Stimulated activated CD8-positive, alpha-beta memory T cell treated with anti-CD3 and anti-CD28 coated beads, Interleukin-2, amount 100 ng/mL, for 48 hours (primary cell): ENCODE results near the gene HOMER2.
"Not testable (repeated sequence)": the region's sequence is repeated elsewhere in the genome, so short reads cannot be mapped to it uniquely, and the experiment has no call there.

ENCODE experiments used
- DNase-seq, 2 donors: peaks; one replicate each; pipeline ENCODE4 v3.0.0-alpha.2; 2020; ENCODE audit warnings: low read depth in 2 of 2

The HOMER2 gene

DNA sequence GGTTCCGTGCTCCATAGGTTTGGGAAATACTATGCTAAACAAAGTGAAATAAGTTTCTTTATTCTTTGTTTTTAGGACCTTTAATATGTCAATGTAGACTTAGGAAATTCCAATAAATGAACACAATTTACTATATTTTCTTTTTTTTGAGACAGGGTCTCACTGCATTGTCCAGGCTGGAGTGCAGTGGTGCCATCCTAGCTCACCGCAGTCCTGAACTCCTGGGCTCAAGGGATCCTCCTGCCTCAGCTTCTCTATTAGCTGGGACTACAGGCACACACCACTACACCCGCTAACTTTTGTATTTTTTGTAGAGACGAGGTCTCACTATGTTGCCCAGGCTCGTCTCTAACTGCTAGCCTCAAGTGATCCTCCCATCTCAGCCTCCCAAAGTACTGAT, 12.4 kb upstream of the HOMER2 start:
- no peak for DNase-seq

DNA sequence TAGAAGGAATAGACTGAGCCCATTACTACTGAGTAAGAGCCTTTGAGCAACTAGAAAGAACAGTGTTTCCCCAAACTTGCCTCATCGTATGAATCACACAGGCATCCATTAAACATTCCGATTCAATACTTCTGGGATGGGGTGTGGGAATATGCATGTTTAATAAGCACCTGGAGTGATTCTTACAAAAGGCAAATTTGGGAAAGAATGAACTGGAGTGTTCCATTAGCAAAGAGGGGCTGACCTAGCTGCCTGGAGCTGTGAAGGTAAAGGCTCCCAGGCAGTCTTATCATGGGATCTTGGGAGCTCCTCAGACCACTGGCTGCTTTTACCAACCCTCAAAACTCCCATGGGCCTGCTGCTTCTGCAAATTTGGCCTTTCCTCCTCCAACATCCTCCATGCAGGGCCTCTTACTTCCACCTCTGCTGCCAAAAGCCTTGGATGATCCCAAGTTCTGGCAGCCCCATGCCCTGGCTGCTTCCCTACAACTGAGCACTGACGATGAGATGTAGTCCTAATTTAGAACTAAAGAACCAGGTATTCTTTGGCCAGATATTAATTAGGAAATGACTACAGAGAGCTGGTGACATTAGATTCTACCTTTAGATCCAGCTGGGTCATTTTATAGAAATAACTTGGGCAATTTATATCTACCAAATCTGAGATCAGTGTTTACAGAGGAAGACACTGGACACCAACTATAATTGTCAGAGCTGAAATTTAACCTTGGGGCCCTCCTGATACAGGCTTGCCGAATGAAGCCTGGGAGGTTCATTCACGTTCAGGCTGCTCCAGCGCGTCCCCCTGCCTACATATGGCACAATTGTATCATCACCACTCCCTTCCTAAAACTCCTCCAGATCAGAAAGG, 11.2 kb upstream of the HOMER2 start:
- no peak for DNase-seq

DNA sequence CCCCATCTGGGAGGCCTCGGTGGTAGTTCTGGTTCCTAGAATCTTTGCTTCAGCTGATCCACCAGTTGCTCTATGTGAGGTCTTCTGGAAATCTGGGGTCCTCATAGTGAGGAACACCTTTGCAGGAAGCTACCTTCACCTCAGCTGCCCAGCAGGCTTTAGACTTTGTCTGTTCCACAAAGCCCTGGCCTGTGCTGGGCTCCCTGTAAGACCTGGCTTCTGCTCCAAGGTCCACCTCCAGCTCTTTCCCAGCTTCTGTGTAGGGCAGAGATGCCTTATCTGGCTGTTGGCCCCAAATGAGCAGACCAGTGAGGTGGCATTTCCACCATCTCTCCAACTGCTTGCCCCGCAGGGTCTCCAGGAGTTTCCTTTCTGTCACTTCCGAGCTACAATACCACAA, 8.2 kb upstream of the HOMER2 start:
- no peak for DNase-seq

DNA sequence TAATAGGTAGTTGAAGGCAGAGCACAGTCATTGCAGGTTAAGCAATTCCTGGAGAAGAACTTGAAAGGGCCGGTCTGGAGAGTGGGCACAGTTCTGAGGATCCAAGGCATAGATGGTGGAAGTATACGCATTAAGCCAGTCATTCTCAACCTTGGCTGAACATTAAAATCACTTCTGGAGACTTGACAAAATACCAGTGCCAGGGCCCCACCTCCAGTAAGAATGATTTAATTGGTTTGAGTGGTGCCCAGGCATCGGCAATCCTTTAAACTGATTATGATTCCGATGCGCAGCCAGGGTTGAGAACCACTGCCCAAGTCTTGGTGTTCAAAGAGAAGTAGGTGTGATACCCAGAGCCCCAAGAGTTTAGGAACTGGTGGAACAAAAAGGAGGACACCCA, 6.9 kb upstream of the HOMER2 start:
- no peak for DNase-seq

DNA sequence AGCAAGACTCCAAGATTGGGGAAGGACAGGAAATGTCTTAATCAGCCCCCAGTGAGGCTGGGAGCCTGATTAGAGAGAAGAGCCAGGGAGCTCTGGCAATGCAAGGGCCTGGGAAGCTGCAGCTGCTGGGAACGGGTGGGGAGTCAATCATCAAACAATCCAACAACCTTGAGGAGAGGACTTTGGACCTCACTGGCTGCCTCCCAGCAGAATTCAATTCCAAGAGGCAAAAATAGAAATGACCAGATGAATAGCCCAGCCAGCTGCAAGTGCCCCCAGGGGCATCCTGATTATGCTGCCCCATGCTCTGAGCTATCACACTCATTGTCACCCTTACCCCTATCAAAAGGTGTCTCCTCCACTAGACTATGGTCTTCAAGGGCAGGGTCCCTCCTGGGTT, 6.1 kb upstream of the HOMER2 start:
- no peak for DNase-seq

DNA sequence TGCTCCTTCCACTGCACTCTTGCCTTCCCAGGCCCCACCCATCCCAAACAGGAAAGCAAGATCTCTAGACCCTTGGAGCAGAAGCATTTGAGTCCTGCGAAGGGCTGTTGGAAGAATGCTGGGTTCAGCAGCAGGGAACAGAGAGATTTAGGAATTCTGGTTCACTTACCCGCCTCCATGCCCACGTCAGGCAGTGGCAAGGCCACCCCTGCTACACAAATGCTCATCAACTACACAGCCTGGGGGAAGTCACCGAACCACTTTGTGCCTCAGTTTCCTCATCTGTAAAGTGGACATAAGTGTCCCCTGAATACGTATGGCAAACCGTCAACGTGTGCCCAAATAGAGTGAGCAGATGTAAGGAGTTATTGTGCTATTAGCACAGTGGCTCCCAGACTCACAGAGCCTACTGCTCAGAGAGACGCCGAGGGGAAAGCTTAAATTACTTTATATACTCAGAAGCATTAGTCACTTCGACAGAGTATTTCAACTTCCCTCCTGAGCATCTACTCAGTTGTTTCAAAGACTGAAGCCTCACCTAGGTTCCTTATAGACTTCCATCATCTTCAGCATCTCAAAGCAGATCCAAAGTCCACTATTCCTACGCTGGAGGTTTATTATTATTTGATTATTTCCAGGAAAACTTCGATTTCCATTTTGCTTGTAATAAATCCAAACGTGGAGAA, 905 bp downstream of the HOMER2 start:
- DNase-seq = no peak

DNA sequence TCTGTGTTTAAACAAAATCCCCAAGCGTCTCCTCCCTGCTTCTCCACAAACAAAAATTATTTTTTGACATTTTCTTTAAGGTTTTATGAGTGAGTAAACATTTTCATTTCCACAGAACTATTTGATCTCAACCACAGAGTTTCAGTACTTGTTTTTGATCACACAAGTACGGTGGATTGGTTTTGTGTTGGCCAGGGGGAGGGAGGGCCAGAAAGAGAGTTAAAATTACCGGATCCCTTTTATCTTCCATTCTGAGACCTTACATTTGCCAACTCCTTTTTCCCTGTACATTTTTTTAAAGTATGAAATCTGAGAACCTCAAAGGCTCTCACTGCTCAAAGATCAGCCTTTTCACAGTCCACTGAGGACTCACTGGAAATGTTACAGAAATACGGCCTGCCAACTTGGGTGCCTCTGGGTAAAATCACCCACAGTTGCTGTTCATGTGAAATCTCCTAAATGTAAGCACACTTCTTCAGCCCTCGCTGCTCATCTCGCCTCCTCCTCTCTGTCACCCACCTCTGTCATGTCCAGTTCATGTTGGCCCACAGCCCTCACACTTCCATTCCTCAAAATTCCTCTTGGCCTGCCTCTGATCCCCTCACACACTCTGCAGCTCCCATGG, 1.7 kb downstream of the HOMER2 start:
- no peak for DNase-seq

DNA sequence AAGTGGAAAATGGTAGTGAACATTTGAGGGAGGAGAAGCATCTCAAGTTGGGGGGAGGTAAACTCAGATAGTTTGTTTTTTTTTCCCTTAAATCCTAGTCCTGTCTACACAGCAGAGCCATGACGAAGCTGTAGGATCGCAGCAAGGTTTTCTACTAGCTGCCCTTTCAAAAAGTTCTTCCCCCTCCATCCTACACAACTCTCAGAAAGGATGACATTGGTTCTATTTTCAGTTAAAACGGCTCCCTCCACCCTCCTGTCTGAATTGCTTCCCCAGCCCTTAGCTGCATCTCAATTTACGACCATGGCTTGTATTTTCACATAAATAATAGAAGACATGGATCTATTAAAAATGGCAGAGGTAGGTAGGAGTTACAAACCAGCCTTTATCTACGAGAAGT, 2.2 kb downstream of the HOMER2 start:
- DNase-seq = no peak

DNA sequence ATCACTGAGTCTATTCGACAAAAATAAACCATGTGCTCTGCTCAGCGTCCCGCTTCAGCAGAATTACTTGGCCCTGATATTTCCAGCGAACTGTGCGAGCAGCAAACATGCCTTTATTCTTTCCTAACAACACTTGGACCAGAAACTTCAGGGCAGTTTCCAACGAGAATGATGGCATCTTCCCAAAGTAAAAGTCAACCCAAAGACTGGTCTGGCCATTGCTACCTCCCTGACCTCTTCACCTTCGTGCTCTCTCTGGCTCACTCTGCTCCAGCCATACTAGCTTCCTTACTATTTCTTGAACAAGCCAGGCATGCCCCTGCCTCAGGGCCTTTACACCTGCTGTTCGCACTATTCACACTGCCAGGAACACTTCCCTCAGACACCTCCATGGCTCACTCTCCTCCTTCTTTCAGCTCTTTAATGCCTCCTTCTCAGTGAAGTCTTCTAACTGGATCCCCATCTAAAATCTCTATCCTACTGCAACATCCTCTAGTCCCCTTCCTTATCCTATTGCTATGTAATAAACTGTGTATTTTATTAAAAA, 6.3 kb downstream of the HOMER2 start:
- DNase-seq = no peak

DNA sequence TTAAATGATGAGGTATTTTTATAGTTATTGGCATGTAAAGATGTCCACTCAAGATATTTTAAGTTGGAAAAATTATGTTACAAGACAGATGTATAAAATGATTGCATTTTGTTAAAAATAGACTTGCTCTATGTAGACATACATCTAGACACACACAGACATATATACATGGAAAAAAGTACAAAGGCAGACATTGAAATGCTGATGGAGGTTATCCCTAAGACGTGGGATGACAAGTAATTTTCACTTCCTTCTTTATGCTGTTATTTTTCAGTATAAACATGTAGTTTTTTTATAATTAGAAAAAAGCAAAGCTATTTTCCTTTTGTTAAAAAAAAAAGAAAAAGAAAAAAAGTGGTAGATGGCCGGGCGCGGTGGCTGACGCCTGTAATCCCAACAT, 7.2 kb downstream of the HOMER2 start:
- no peak for DNase-seq

DNA sequence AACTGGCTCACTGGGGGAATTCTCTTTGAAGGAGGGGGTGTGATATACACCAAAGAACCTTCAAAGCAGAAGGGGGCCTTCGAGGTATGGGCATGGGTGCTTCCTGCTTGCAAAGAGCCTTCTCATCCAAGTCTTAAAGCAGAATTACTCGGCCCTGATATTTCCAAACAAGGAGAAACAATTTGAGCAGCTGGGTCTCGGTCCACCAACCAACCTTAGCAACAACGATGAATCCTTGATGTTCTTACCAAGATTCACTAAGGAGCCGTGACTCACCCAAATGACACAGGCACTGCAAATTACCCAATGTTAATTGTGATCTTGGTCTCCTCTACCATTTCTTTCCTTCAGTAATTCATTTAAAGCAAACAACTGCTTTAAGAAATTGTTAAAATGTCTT, 7.7 kb downstream of the HOMER2 start:
- DNase-seq = no peak

DNA sequence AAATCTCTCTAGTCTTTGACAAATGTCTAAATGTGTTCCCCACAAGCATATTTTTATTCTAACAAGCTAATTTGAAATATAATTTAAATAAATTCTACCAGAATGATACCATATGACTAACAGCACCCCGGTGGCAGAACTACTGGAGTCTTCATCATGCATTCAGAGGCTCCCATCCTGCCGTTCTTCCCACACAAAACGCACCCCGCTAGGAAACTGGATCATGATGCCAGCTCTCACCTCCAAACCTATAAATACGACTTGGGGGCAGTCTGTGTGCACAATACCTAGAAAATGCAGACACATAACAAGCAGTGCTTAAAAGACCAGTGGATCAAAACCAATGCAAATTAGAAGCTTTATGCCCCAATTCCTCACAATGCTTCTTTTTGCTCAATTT, 8.5 kb downstream of the HOMER2 start:
- no peak for DNase-seq

DNA sequence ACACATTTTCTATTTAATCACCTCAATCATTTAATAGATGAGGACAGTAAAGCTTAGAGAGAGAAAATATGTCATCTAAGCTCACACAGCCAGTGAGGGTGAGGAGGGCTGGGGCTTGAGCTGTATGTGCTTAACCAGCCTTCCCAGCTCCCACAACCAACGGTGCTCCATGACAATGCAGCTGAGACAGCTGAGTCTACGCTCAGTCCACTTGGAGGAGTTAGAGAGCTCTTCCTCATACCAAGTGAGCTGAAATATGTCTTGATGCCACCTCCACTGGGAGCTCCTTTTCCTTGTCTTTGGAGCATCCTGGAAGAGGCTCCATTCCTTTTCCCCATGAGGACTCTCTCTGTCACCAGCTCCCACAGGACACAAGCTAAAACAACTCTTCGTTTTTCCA, 9.3 kb downstream of the HOMER2 start:
- DNase-seq = no peak

DNA sequence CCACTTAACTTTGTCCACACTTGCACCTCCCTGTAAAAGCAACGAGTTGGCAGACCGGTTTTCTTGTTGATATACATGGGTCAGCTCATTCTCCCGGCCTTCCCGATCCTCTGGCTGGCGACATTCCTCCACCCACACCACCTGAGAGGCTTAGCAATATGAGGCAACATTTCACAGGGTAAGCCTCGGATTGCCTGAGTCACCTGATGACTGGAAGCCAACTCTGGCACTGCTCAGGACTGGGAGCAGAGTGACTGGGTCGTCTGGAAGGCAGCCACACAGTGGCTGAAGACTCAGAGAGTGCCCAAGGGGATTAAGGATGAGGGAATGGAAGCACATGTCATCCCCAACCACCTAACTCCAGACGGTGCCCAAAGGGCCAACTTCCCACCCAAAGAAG, 9.8 kb downstream of the HOMER2 start:
- no peak for DNase-seq

DNA sequence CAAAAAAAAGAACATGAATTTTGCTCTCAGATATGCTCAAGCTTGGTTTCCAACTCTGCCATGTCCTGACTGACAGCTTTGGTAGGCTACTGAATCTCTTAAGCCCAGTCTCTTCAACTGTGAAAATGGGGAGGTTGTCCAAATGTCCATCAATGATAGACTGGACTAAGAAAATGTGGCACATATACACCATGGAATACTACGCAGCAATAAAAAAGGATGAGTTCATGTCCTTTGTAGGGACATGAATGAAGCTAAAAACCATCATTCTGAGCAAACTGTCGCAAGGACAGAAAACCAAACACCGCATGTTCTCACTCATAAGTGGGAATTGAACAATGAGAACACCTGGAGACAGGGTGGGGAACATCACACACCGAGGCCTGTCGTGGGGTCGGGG, 12.8 kb downstream of the HOMER2 start:
- not testable (repeated sequence) for DNase-seq

DNA sequence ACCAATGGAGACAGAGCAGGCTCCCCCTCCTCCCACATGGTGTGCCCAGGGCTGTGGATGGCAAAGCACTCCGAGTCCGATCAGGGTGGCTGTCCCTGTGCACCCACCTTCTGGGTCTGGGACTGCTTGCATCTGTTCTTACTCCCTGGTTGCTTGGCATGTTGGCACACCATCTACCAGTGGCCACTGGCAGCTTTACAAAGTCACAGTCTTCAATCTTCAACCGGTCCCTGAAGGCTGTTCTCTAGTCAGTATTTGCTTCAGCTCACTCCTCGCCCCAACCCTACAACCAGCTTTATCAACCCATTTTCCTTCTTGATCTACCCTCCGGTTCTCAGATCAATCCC, 14.8 kb downstream of the HOMER2 start:
- DNase-seq = no peak

DNA sequence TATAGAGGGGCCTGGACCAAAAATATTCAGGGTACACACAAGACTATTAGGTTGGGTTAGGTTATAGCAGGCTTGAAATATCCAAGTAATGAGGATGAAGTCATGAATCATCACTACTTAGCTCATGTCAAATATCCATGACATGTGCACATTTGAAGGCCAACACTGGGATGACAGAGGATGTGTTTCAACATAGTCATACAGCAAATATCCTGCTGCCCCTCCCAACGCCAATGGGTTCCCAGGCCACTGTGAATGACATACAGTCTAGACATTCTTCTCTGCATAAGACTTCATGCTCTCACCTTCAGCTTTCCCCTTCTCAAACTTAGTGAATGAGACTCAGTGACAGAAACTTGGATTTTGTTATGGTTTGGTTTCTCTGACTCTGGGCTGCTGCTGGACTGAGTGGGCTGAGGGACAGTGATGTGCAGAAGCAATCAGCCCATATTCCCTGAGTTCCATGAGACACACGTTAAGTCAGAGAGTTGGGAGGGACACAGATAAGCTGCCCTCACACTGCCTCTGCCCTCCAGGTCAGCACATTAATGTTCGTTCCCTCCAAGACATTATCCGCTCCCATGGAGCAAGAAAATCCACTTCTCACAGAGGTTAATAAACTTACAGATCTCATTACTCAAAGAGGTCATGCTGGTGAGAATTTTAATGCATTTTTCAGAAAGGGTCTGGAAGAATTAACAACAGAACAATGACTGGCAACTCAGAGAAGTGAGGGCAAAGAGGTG, 15.4 kb downstream of the HOMER2 start:
- DNase-seq = no peak

DNA sequence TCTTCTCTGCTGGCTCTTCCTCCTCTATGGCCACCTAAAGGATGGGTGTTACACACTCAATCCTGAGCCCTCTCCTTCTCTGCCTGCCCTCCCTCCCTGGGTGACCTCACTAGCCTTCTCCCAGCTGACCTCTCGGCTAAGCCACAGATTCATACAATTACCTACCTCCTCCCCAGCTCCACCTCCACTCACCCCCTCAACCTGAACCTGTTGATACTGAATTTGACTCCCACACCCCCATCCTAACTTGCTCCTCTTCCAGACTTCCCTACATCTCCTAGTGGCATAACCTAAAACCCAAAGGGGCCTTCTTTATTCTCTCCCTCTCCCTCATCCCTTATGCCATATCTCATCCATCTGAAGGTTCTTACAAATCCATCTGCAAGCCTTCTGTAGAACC, 17.1 kb downstream of the HOMER2 start:
- DNase-seq = no peak

DNA sequence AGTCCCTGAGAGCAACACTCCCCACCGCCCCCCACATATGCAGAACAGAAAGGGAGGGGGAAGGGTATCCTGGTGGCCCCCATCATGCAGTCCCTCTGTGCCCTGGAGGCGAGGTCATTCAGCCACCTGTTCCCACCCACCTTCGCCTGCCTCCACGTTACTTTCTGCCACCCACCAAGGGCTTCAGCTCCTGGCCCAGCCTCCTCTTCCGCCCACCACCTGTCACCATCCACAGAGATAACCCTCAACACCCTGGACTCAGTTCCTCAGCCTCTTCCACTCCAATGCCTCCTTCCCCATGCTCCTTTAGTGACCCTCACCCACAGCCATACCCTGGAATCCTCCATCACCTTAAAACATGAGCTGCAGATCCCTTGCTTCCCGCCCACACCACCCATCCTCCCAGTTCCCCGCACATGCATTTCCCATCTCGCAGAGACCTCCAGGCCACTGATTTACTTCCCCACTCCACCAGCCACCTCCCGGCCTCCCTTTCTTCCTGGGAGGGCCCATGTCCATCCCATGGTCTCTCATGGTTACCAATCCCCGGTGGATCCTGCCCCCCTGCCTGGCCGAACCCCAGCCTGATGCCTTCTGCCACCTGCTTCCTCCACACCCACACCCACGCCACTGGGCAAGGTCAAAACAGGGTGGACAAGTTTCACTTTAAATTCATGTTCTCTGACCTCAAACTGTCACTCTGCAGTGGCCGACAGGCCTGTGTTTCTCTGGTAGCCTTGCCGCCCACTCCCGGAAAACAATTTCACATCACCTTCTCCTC, 18.2 kb downstream of the HOMER2 start:
- no peak for DNase-seq

DNA sequence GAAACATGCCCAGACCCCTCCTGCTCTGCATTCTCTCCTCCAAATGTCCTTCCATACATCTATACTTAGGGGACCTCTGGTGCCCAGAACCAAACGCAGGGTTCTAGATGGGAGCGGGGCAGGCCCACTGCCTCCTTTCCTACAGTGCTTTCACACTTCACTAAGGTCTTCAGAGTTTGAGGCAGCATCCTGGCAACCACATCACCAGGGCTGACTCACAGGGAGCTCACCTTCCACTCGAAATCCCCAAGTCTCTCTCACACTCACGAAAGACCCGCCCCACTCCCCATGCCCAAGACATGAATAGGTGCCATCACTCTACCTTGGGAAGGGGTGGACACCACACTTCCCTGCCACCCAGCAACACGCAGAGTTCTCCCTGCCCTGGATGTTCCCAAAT, 18.9 kb downstream of the HOMER2 start:
- DNase-seq = no peak

DNA sequence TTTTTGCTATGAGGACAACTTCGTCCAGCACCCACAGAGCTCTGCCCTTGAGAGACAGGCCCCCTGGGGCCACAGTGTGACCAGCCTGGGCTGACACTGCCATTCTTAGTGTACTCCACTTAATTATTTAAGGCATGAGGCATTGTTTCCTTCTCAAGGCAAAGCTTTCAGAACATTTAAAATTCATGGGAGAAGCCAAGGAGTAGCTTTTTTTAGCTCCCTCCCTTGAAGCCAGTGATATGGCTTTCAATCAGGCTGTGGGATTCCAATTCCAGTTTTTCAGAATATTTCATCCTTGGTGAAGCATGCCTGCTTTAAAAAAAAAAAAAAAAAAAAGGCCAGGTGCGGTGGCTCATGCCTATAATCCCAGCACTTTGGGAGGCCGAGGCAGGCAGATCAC, 21.3 kb downstream of the HOMER2 start:
- DNase-seq = no peak
